HepG2 (cell line): ENCODE data around the gene P2RY2. TPM values are rescaled to one million over a fixed set of nuclear protein-coding genes. Genes with fewer than 3 reads are reported as not detected.

Experiments
- ATAC-seq: fragments of 200-7000 bp; cut with Tn5 transposase; 3 replicates; pipeline ENCODE4 v1.9.1; 2020; ENCODE audit warnings: mild to moderate bottlenecking, moderate library complexity
- BruUV-seq: library from RNA; stranded (reverse); fragments of 400-500 nt; replicated peaks from 2 replicates; lab custom pipeline; 2021; lab: Mats Ljungman, UMichigan
- CTCF ChIA-PET: fragments of 300-600 bp; formaldehyde crosslinking; extraction: SDS; loops from one replicate; lab custom pipeline; 2021; ENCODE audit warnings: low total read pairs, inconsistent platforms, low intra/inter-chr PET ratio; lab: Yijun Ruan, JAX
- POLR2A ChIA-PET: fragments of 350-600 bp; sonication (Branson Sonifier 250); formaldehyde crosslinking; loops from one replicate; lab custom pipeline; 2020; ENCODE audit warnings: antibody characterized with exemption, inconsistent platforms; lab: Yijun Ruan, JAX
- DNase-seq: peaks from one replicate; pipeline ENCODE4 v3.0.0-alpha.2; 2015; ENCODE audit warnings: low spot score
- FAIRE-seq: peaks from 3 replicates; lab custom pipeline; 2011; peaks lifted over from hg19 to GRCh38; lab: Jason Lieb, UNC
- H2AFZ ChIP-seq: one replicate; pipeline ENCODE4 v1.6.1; 2011; ENCODE audit warnings: low read length, inconsistent platforms
- H3K27ac ChIP-seq: fragments of 300-600 bp; 3 replicates; pipeline ENCODE4 v1.8.0; 2011; ENCODE audit warnings: mixed run types, mild to moderate bottlenecking, mixed read lengths, low read length, inconsistent platforms; ENCODE audit not compliant: insufficient read depth; ENCODE audit errors: extremely low read length
- H3K27me3 ChIP-seq, 2 experiments: fragments of 200-600 bp in 1 of 2; 2 replicates in 1 of 2; 3 replicates in 1 of 2; pipeline versions ENCODE4 v1.6.0 to v1.8.0; 2011; ENCODE audit warnings: low read length in 2 of 2, mild to moderate bottlenecking in 2 of 2, moderate library complexity in 2 of 2, inconsistent platforms in 1 of 2; ENCODE audit not compliant: insufficient read depth in 2 of 2, control insufficient read depth in 1 of 2
- H3K36me3 ChIP-seq, 2 experiments: fragments of 200-600 bp in 1 of 2; replicated peaks in 1 of 2; 2 replicates in 1 of 2; 3 replicates in 1 of 2; pipeline versions ENCODE4 v1.5.1 to v1.8.0; 2011; ENCODE audit warnings: low read length in 2 of 2, inconsistent platforms in 1 of 2; ENCODE audit not compliant: insufficient read depth in 2 of 2, control insufficient read depth in 1 of 2
- H3K4me1 ChIP-seq: 2 replicates; pipeline ENCODE4 v1.5.1; 2012; ENCODE audit warnings: low read length, inconsistent platforms; ENCODE audit not compliant: insufficient read depth
- H3K4me2 ChIP-seq: 2 replicates; pipeline ENCODE4 v1.6.0; 2011; ENCODE audit warnings: low read depth, low read length, inconsistent platforms
- H3K4me3 ChIP-seq, 3 experiments: fragments of 200-600 bp in 1 of 3; sonication (generic), shearing (Covaris generic) in 1 of 3; replicated peaks in 1 of 3; 2 replicates each; pipeline ENCODE4 v1.5.1; 2011 to 2016; ENCODE audit warnings: low read length in 3 of 3, inconsistent platforms in 2 of 3, low read depth in 2 of 3, mild to moderate bottlenecking in 2 of 3, control low read depth in 1 of 3, mixed read lengths in 1 of 3; ENCODE audit not compliant: insufficient read depth in 1 of 3
- H3K79me2 ChIP-seq: one replicate; pipeline ENCODE4 v1.6.1; 2011; ENCODE audit warnings: low read length, inconsistent platforms; ENCODE audit not compliant: insufficient read depth
- H3K9ac ChIP-seq: 2 replicates; pipeline ENCODE4 v1.6.0; 2011; ENCODE audit warnings: mild to moderate bottlenecking, low read depth, low read length, inconsistent platforms; ENCODE audit not compliant: insufficient read depth
- H3K9me3 ChIP-seq: 2 replicates; pipeline ENCODE4 v1.5.1; 2012; ENCODE audit warnings: mild to moderate bottlenecking, low read length
- H4K20me1 ChIP-seq: 2 replicates; pipeline ENCODE4 v1.6.0; 2011; ENCODE audit warnings: inconsistent platforms, mild to moderate bottlenecking, low read length, moderate library complexity; ENCODE audit not compliant: insufficient read depth
- CREB1 ChIP-seq, 2 experiments: fragments of 450-650 bp in 1 of 2; IDR thresholded peaks; 2 replicates each; pipeline ENCODE4 v1.6.1; 2016 to 2017; ENCODE audit warnings: control low read depth in 1 of 2, mild to moderate bottlenecking in 1 of 2, missing compliant biosample characterization in 1 of 2, missing genetic modification characterization in 1 of 2
- CREM ChIP-seq, 2 experiments: sonication (generic) in 1 of 2; formaldehyde crosslinking in 1 of 2; IDR thresholded peaks; 2 replicates each; pipeline versions ENCODE4 v1.4.0 to v1.6.1; 2016 to 2020; ENCODE audit warnings: antibody characterized with exemption in 1 of 2, mild to moderate bottlenecking in 1 of 2, missing genetic modification reagents in 1 of 2
- DPF2 ChIP-seq: sonication (generic); formaldehyde crosslinking; IDR thresholded peaks from 2 replicates; pipeline ENCODE4 v1.4.0; 2020; ENCODE audit warnings: mild to moderate bottlenecking, low read depth, missing genetic modification reagents, borderline replicate concordance
- FOXK1 ChIP-seq: sonication (generic); formaldehyde crosslinking; IDR thresholded peaks from 2 replicates; pipeline ENCODE4 v1.4.0; 2020; ENCODE audit warnings: low read depth, missing genetic modification reagents, borderline replicate concordance
- HDAC2 ChIP-seq: sonication (generic); formaldehyde crosslinking; IDR thresholded peaks from 2 replicates; pipeline ENCODE4 v1.4.0; 2020; ENCODE audit warnings: missing genetic modification reagents
- HNF4A ChIP-seq: sonication (generic); formaldehyde crosslinking; IDR thresholded peaks from 2 replicates; pipeline ENCODE4 v1.4.0; 2020; ENCODE audit warnings: missing genetic modification reagents
- NR1H2 ChIP-seq: sonication (generic); formaldehyde crosslinking; IDR thresholded peaks from 2 replicates; pipeline ENCODE4 v1.8.1; 2022; ENCODE audit warnings: low read depth, missing genetic modification reagents, borderline replicate concordance
- REPIN1 ChIP-seq: sonication (generic); formaldehyde crosslinking; IDR thresholded peaks from 2 replicates; pipeline ENCODE4 v1.8.0; 2022; ENCODE audit warnings: missing genetic modification reagents, low read depth, mild to moderate bottlenecking, borderline replicate concordance
- SAP130 ChIP-seq: IDR thresholded peaks from 2 replicates; pipeline ENCODE4 v1.6.1; 2016; ENCODE audit warnings: low read depth
- SIX1 ChIP-seq: sonication (generic); formaldehyde crosslinking; IDR thresholded peaks from 2 replicates; pipeline ENCODE4 v1.4.0; 2020; ENCODE audit warnings: missing genetic modification reagents, borderline replicate concordance
- SP5 ChIP-seq: IDR thresholded peaks from 2 replicates; pipeline ENCODE4 v1.6.1; 2016; ENCODE audit warnings: low read depth, borderline replicate concordance
- SRSF4 ChIP-seq: fragments of 200-400 bp; formaldehyde crosslinking; IDR thresholded peaks from one replicate; pipeline ENCODE4 v1.6.1; 2018; ENCODE audit warnings: mild to moderate bottlenecking, low read depth, low read length, moderate library complexity; ENCODE audit not compliant: poor library complexity, severe bottlenecking
- TBX2 ChIP-seq: sonication (generic); formaldehyde crosslinking; IDR thresholded peaks from 2 replicates; pipeline ENCODE4 v1.5.0; 2020; ENCODE audit warnings: missing genetic modification reagents, mild to moderate bottlenecking, borderline replicate concordance
- THAP11 ChIP-seq: IDR thresholded peaks from 2 replicates; pipeline ENCODE4 v1.6.1; 2016; ENCODE audit warnings: missing biosample characterization, missing genetic modification reagents
- ZFX ChIP-seq: sonication (generic); formaldehyde crosslinking; IDR thresholded peaks from 2 replicates; pipeline ENCODE4 v1.4.0; 2020; ENCODE audit warnings: mild to moderate bottlenecking, low read depth, missing genetic modification reagents, moderate library complexity
- ZNF292 ChIP-seq: sonication (generic); formaldehyde crosslinking; IDR thresholded peaks from 2 replicates; pipeline ENCODE4 v1.8.1; 2022; ENCODE audit warnings: mild to moderate bottlenecking, low read depth, missing genetic modification reagents, borderline replicate concordance
- ZNF468 ChIP-seq: sonication (generic); formaldehyde crosslinking; IDR thresholded peaks from 2 replicates; pipeline ENCODE4 v1.8.0; 2022; ENCODE audit warnings: mild to moderate bottlenecking, moderate library complexity, missing genetic modification reagents
- ZNF644 ChIP-seq: IDR thresholded peaks from 2 replicates; pipeline ENCODE4 v1.6.1; 2016; ENCODE audit warnings: low read depth
- ZNF652 ChIP-seq: IDR thresholded peaks from 2 replicates; pipeline ENCODE4 v1.6.1; 2016; ENCODE audit warnings: low read depth, borderline replicate concordance
- ZSCAN22 ChIP-seq: sonication (generic); formaldehyde crosslinking; IDR thresholded peaks from 2 replicates; pipeline ENCODE4 v1.4.0; 2020; ENCODE audit warnings: mild to moderate bottlenecking, missing genetic modification reagents
- WGBS: methylation state at CpG from one replicate; pipeline ENCODE4 v1.1.6; 2017; ENCODE audit warnings: low lambda C conversion rate; 5-methylcytosine and 5-hydroxymethylcytosine counted together
- in situ Hi-C: cut with HindIII; loops from 2 replicates; pipeline ENCODE4 v1.10.0; 2017; ENCODE audit warnings: low pct_unique_long_range_greater_than_20kb; ENCODE audit not compliant: extremely low pct_ligation_motif_present
- intact Hi-C: fragments of 100-400 bp; cut with micrococcal nuclease; formaldehyde crosslinking; loops from one replicate; pipeline ENCODE4 v1.10.0; 2022; ENCODE audit not compliant: unreplicated experiment
- polyA plus RNA-seq, 8 experiments: library from polyadenylated mRNA; depleted of rRNA in 3 of 8; stranded (reverse) in 7 of 8; unstranded in 1 of 8; fragments of >200 nt; fragmentation: Illumina TruSeq in 4 of 8; extraction: Trizol in 4 of 8; gene quantifications; 2 replicates each; pipeline versions ENCODE4 v1.2.1 to v1.2.3, GENCODE V29; 2011 to 2016; ENCODE audit warnings: low read depth in 4 of 8, missing spikeins in 1 of 8, mixed read lengths in 1 of 8; ENCODE audit not compliant: insufficient read depth in 1 of 8
- total RNA-seq, 5 experiments: library from RNA; depleted of rRNA; stranded (reverse); fragments of >200 nt; fragmentation: Illumina TruSeq; extraction: Trizol; gene quantifications; 2 replicates each; pipeline ENCODE4 v1.2.3, GENCODE V29; 2016; ENCODE audit warnings: low read depth in 1 of 5
- TF ChIP-seq, protein P1 (sequence below): sonication (generic); formaldehyde crosslinking; IDR thresholded peaks from 2 replicates; pipeline ENCODE4 v1.5.1; 2020; ENCODE audit warnings: mild to moderate bottlenecking, moderate library complexity, missing genetic modification reagents

P2RY2 gene
- total and polyA plus RNA-seq, 2 of the 13 experiments (the other 11 are each of a cell fraction or from before 2014, with no cell fraction given), result 0.95 to 3.1 TPM

DNA sequence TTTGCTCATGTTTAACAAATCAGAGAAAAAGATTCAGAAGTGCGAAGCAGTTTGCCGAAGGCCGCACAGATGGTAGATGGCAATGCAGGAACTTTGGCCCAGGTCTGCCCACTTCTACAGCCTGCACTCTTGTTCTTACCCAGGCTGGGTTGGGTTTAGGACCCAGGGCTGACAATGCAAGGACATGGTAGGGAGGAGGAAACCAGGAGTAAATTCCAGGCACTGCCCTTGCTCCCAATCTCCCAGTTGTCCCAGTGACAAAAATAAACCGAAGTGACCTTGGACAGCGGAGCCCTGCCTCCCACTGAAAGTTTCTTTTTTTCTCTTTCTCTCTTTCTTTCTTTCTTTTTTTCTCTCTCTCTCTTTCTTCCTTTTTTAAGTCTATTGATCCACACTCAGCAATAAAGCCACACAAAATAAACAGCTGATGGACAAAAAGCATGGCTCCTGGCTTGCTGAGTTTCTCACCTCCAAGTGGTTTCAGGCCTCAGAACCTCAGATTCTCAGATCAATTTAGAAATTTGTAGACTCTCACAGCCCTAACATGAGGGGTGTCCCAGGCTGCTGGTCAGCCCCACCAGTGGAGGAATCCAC lies 42.4 kb upstream of the P2RY2 start:
- peaks cover 80% of the 10 kb centered on the region for H3K4me1 ChIP-seq
- BruUV-seq, result TSS peak; percentile 88
- peak overlapping the region; percentile 98 for H3K4me2 ChIP-seq
- H3K4me3 ChIP-seq, result peak overlapping the region; percentile 29 to 64 (median 57)
- in situ Hi-C loops (loop anchor here (5.0 kb wide), 2 partner anchors 33 to 348 kb away; partner anchors contain the start of gene FCHSD2), intact Hi-C loops (loop anchor here (2.0 to 10.0 kb wide), 4 partner anchors 51 to 448 kb away; no protein-coding TSS in a partner anchor)
- no peaks in the 10 kb centered on the region for H3K79me2 ChIP-seq
- H3K36me3 ChIP-seq, result no peaks in the 10 kb centered on the region
- H4K20me1 ChIP-seq, result no peaks in the 10 kb centered on the region
- H3K9ac ChIP-seq, result peak overlapping the region; percentile 94
- POLR2A ChIA-PET, result interaction anchor here (0.7 to 4.3 kb wide), 8 partner anchors 8 to 426 kb away, joined by 3 to 133 read pairs (median 6); partner anchors contain the start of gene FCHSD2
- ATAC-seq (peak; percentile 38), DNase-seq (peak; percentile 85), FAIRE-seq (peak; percentile 93)
- no peaks in the 10 kb centered on the region for H3K27me3 ChIP-seq
- 15% methylated on average over 5 of the region's 5 CpGs for WGBS
- H3K9me3 ChIP-seq, result no peaks in the 10 kb centered on the region
- CTCF ChIA-PET, result interaction anchor here (1.0 to 2.9 kb wide), 2 partner anchors 33 to 34 kb away, joined by 3 to 12 read pairs; partner anchors contain the start of gene FCHSD2
- peak overlapping the region; percentile 99 for H3K27ac ChIP-seq
- no peak overlapping the region for H2AFZ ChIP-seq
- TF ChIP-seq SIX1 (peak; percentile 39; the same call in 1 of the 2 replicates), NR1H2 (CRISPR knock-in tag) (no peak), DPF2 (CRISPR knock-in tag) (0 out of 2 replicates have a peak, but pooled peaks have one; percentile 22), HDAC2 (CRISPR knock-in tag) (peak; percentile 74; the same call in 1 of the 2 replicates), SP5 (CRISPR knock-in tag) (peak; percentile 30; the same call in 1 of the 2 replicates), ZNF468 (CRISPR knock-in tag) (no peak), CREM (IDR thresholded peaks at IDR 0.05) (peak; percentile 39; the same call in 1 of the 2 replicates), CREM (CRISPR knock-in tag; IDR thresholded peaks at IDR 0.05) (no peak), REPIN1 (no peak), FOXK1 (CRISPR knock-in tag) (peak; percentile 29; the same call in 1 of the 2 replicates), ZNF644 (CRISPR knock-in tag) (peak; percentile 71; the same call in 1 of the 2 replicates), ZNF292 (no peak), SAP130 (peak; percentile 75), ZSCAN22 (CRISPR knock-in tag) (0 out of 2 replicates have a peak, but pooled peaks have one; percentile 28), CREB1 (IDR thresholded peaks at IDR 0.05) (no peak), CREB1 (CRISPR knock-in tag; IDR thresholded peaks at IDR 0.05) (peak; percentile 48; the same call in 1 of the 2 replicates), HNF4A (CRISPR knock-in tag) (peak; percentile 70), ZNF652 (CRISPR knock-in tag) (peak; percentile 8; the same call in 1 of the 2 replicates), TBX2 (CRISPR knock-in tag) (peak; percentile 71), ZFX (peak; percentile 65; the same call in 1 of the 2 replicates), THAP11 (CRISPR knock-in tag) (0 out of 2 replicates have a peak, but pooled peaks have one; percentile 0), SRSF4 (no peak)
- TF ChIP-seq, protein P1, sequence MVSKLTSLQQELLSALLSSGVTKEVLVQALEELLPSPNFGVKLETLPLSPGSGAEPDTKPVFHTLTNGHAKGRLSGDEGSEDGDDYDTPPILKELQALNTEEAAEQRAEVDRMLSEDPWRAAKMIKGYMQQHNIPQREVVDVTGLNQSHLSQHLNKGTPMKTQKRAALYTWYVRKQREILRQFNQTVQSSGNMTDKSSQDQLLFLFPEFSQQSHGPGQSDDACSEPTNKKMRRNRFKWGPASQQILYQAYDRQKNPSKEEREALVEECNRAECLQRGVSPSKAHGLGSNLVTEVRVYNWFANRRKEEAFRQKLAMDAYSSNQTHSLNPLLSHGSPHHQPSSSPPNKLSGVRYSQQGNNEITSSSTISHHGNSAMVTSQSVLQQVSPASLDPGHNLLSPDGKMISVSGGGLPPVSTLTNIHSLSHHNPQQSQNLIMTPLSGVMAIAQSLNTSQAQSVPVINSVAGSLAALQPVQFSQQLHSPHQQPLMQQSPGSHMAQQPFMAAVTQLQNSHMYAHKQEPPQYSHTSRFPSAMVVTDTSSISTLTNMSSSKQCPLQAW (CRISPR knock-in tag), result peak; percentile 68
